ENCODE measurements around the gene KIF5C.
"Not testable (repeated sequence)": the region's sequence is repeated elsewhere in the genome, so short reads cannot be mapped to it uniquely, and the experiment has no call there.

The KIF5C gene

DNA sequence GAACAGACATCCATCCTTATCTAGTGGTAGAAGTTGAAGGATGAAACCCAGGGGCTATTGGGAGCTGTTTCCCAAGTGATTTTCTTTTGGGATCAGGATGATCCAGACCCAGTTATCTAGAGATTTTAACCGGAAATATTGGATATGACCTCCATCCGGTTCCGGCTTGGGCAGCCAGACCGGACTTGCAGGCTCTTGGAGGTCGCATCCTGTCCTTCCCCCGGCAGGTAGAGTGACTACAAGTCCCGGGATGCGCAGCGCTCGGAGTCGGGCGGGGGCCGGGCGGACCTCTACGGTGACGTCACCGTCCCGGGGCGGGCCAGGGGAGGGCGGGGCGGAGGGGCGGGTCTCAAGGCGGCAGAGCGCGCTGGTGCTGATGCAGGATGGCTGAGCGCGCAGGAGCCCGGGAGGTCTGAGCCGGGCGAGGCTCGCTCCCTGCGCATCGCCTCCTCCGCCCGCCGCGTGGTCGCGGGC lies at the start of gene KIF5C:
TSS of gene KIF5C (plus strand) at position 360 of the 474 bp plus-strand sequence. CDS start 391 bp downstream, outside the sequence.
- Mint-ChIP-seq H3K4me1 (peaks cover 12 to 19% of the 10 kb centered on the region in 2 donors), H3K36me3 (peaks cover 0 to under 1% of the 10 kb centered on the region in 2 donors), H3K9me3 (peaks cover under 1 to 2% of the 10 kb centered on the region in 2 donors), H3K27ac (peak within 1 kb of the TSS; percentile 56), H3K27me3 (peaks cover 41 to 43% of the 10 kb centered on the region in 2 donors), H3K4me3 (peak within 1 kb of the TSS; percentile 84)
- DNase-seq (peak; percentile 77), ATAC-seq (replicated peaks) (peak; percentile 91 to 95)

DNA sequence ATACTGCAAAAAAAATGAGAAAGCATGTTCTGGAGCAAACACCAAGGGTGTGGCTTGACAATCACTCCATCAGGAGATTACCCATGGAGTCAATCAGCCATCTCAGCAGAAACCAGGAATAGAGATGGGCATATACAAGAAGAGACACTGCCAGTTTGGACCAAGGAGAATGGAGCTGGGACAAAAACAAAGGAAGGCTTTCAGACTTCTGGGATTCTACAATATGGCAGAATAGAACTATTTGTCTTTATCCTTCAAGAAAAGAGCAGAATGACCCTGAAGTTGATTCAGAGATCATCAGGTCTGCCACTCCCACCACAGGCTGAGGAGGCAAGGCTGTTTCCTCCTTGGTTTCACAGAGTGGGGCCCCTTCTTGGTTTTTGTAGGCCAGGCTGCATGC lies 48.2 kb upstream of the KIF5C start:
- Mint-ChIP-seq H3K27me3 (peaks cover 15 to 24% of the 10 kb centered on the region in 2 donors), H3K36me3 (no peaks in the 10 kb centered on the region), H3K27ac (no peak overlapping the region), H3K4me3 (no peak overlapping the region), H3K9me3 (peaks cover 2 to 5% of the 10 kb centered on the region in 2 donors), H3K4me1 (no peaks in the 10 kb centered on the region)
- DNase-seq (no peak), ATAC-seq (replicated peaks) (no peak)

DNA sequence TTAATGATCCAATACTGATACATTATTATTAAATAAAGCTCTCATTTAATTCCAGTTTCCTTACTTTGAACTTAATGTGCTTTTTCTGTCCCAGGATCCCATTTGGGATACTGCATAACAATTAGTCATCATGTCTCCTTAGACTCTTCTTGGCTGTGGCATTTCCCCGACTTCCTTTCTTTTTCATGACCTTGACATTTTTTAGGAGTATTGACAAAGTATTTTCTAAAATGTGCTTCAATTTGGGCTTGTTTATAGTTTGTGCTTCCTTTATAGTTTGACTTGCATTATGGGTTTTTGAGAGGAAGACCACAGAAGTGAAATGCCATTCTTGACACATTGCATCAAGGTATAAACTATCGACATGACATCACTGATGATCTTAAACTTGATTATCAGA lies 46.1 kb upstream of the KIF5C start:
- H3K9me3 Mint-ChIP-seq: peaks cover 2 to 5% of the 10 kb centered on the region in 2 donors
- H3K27ac Mint-ChIP-seq: no peak overlapping the region
- H3K36me3 Mint-ChIP-seq: no peaks in the 10 kb centered on the region
- DNase-seq: no peak
- no peaks in the 10 kb centered on the region for H3K4me1 Mint-ChIP-seq
- no peak for ATAC-seq (replicated peaks)
- H3K4me3 Mint-ChIP-seq: no peak overlapping the region
- peaks cover 16 to 30% of the 10 kb centered on the region in 2 donors for H3K27me3 Mint-ChIP-seq

DNA sequence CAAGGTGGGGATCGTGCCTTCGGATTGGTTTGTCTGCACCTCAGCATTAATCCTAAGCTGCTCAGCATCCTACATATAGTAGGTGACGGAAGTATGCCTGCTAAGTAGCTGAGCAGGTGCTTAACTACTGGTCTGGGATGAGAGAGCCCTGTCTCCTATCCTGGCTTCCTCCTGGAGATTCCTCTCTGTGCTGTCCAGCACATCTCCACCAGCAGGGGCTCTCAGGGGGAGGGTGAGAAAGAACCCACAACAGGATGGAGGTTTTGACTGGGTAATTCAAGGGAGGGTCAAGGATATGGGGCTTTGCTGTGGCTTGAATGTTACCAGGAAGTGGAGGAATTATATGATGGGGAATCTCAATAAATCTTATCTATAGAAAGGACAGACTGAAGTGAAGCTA lies 45.4 kb upstream of the KIF5C start:
- ATAC-seq (replicated peaks) (no peak), DNase-seq (no peak)
- Mint-ChIP-seq H3K4me3 (no peak overlapping the region), H3K4me1 (no peaks in the 10 kb centered on the region), H3K27ac (no peak overlapping the region), H3K27me3 (peaks cover 14 to 34% of the 10 kb centered on the region in 2 donors), H3K9me3 (peaks cover 2 to 5% of the 10 kb centered on the region in 2 donors), H3K36me3 (no peaks in the 10 kb centered on the region)

DNA sequence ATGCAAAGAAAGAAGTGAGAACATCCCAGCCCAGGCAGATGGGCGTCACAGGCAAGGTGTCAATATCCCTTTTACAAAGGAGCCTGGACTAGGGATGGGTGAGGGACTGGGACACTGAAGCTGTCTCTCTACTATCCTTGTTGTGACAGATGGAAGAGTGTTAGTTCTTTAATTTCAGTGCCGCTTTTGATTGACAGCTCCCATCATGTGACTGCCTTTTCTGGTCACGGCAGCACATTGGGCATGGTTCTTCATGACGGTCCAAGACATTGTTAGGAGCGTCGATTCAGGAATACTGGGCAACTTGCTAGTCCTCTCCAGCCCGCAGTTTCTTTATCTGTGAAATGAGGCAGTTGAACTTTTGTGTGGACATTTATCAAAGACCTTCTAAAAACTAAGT lies 42.4 kb upstream of the KIF5C start:
- ATAC-seq (replicated peaks): no peak
- Mint-ChIP-seq H3K27me3 (peaks cover 13 to 27% of the 10 kb centered on the region in 2 donors), H3K36me3 (no peaks in the 10 kb centered on the region), H3K9me3 (peaks cover 0 to 1% of the 10 kb centered on the region in 2 donors), H3K27ac (no peak overlapping the region), H3K4me3 (no peak overlapping the region), H3K4me1 (no peaks in the 10 kb centered on the region)
- DNase-seq: no peak

DNA sequence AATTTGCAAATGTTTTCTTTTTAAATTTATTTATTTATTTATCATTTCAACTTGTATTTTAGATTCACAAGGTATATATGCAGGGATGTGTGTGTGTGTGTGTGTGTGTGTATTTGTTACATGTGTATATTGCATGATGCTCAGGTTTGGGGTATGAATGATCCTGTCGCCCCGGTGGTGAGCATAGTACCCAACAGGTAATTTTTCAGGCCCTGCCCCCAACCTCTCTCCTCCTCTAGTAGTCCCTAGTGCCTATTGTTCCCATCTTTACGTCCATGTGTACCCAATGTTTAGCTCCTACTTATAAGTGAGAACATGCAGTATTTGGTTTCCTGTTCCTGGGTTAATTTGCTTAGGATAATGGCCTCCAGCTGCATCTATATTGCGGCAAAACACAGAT lies 33.0 kb upstream of the KIF5C start:
- no peaks in the 10 kb centered on the region for H3K36me3 Mint-ChIP-seq
- ATAC-seq (replicated peaks): no peak
- no peaks in the 10 kb centered on the region for H3K4me1 Mint-ChIP-seq
- H3K4me3 Mint-ChIP-seq: no peak overlapping the region
- peaks cover 8 to 10% of the 10 kb centered on the region in 2 donors for H3K9me3 Mint-ChIP-seq
- no peak for DNase-seq
- H3K27ac Mint-ChIP-seq: no peak overlapping the region
- H3K27me3 Mint-ChIP-seq: peaks cover 4 to 6% of the 10 kb centered on the region in 2 donors

DNA sequence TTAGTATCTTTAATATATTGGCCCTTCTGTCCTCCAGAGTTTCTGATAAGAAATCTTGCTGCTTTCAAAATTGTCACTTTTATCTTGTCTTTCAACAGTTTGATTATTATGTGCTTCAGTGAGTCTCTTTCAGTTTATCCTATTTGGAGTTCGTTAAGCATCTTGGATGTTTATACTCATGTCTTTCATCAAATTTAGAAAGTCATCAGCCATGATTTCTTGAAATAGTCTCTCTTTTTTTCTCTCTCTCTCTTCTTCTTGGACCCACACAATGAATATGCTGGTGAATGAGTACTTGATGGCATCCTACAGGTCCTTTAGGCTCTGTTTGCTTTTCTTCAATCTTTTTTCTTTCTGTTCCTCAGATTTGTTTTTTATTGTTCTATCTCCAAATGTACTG lies 26.9 kb upstream of the KIF5C start:
- ATAC-seq (replicated peaks) (no peak), DNase-seq (no peak)
- H3K27me3 Mint-ChIP-seq: peaks cover 24 to 39% of the 10 kb centered on the region in 2 donors
- H3K27ac Mint-ChIP-seq: no peak overlapping the region
- peaks cover 6 to 14% of the 10 kb centered on the region in 2 donors for H3K9me3 Mint-ChIP-seq
- H3K4me1 Mint-ChIP-seq: no peaks in the 10 kb centered on the region
- H3K36me3 Mint-ChIP-seq: peaks cover 6 to 7% of the 10 kb centered on the region in 2 donors
- no peak overlapping the region for H3K4me3 Mint-ChIP-seq

DNA sequence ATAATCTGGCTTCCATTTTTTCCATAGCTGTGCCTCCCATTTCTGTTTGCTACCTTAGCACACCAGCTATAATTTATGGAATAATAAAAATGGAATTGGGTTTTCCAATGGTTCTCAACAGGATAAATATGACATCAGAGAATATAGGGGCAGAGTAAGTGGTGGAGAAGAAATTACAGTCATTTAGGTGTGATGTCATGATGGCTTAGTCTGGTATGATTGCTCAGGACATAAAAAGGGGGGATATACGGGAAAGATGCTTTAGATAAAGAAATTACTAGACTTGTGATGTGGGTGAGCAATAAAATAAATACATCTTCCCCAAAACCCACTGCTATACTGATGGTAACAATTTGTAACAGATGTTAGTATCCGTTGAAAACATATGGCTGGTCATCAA lies 21.6 kb upstream of the KIF5C start:
- Mint-ChIP-seq H3K4me1 (no peaks in the 10 kb centered on the region), H3K36me3 (peaks cover under 1 to 3% of the 10 kb centered on the region in 2 donors), H3K27me3 (peaks cover 41 to 56% of the 10 kb centered on the region in 2 donors), H3K4me3 (no peak overlapping the region), H3K27ac (no peak overlapping the region), H3K9me3 (peaks cover under 1 to 6% of the 10 kb centered on the region in 2 donors)
- ATAC-seq (replicated peaks) (no peak), DNase-seq (no peak)

DNA sequence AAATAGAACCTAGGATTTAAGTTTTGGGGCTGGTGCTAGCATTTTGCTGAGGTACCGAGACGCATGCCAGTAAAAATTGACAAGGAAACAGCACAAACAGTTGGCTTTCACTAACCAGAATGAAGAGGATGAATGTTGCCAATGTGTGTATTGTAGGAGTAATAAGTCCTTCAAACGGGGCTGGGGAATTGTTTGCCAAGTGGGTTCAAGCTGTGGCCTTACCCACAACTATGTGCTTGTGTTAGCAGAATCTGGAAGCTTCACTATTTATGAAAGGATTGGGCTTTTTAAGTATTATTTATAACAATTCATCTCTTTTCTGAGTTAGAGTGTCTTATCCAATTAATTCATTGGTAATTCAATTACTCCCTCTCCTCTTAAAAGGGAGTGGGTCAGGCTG lies 15.0 kb upstream of the KIF5C start:
- H3K4me3 Mint-ChIP-seq: no peak overlapping the region

DNA sequence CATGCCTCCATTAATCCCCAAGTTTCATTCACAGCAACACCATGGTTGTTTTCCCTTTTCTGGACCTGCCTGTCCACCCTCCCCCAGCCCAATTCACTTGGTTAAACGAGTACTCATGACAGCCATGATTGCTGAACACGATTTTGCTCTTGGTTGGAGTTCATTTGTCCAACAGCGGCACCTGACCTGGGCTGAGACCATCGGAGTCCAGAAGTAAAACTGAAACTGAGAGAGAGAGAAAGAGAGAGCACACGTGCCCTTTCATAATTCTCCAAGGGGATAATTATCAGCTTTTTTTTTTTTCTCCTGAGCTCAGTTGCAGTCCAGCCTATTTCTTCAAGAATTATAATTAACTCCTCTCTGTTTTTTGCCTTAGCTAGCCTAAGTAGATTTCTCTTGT lies 13.7 kb upstream of the KIF5C start:
- H3K27ac Mint-ChIP-seq: no peak overlapping the region
- no peaks in the 10 kb centered on the region for H3K4me1 Mint-ChIP-seq
- no peaks in the 10 kb centered on the region for H3K36me3 Mint-ChIP-seq
- H3K9me3 Mint-ChIP-seq: no peaks in the 10 kb centered on the region
- H3K4me3 Mint-ChIP-seq: no peak overlapping the region
- DNase-seq (no peak), ATAC-seq (replicated peaks) (no peak)
- H3K27me3 Mint-ChIP-seq: peaks cover 46 to 58% of the 10 kb centered on the region in 2 donors

More for the DNA sequence above, 15.0 kb upstream of the KIF5C start:
- Mint-ChIP-seq H3K9me3 (no peaks in the 10 kb centered on the region), H3K27ac (no peak overlapping the region), H3K27me3 (peaks cover 42 to 54% of the 10 kb centered on the region in 2 donors), H3K4me1 (no peaks in the 10 kb centered on the region), H3K36me3 (no peaks in the 10 kb centered on the region)
- no peak for ATAC-seq (replicated peaks)
- no peak for DNase-seq

DNA sequence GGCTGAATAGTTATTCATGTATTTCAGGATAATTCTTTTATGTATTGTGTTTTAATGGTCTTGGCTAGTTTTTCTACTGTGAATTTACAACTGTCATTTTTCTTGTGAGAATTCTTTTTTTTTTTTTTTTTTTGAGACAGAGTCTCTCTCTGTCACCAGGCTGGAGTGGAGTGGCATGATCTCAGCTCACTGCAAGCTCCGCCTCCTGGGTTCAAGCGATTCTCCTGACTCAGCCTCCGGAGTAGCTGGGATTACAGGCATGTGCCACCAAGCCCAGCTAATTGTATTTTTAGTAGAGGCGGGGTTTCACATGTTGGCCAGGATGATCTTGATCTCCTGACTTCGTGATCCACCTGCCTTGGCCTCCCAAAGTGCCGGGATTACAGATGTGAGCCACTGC lies 12.5 kb upstream of the KIF5C start:
- not testable (repeated sequence) for H3K4me1 Mint-ChIP-seq; DNase-seq; H3K36me3 Mint-ChIP-seq; H3K27ac Mint-ChIP-seq; H3K4me3 Mint-ChIP-seq; ATAC-seq (replicated peaks); H3K9me3 Mint-ChIP-seq
- peaks cover 47 to 54% of the 10 kb centered on the region in 2 donors for H3K27me3 Mint-ChIP-seq

DNA sequence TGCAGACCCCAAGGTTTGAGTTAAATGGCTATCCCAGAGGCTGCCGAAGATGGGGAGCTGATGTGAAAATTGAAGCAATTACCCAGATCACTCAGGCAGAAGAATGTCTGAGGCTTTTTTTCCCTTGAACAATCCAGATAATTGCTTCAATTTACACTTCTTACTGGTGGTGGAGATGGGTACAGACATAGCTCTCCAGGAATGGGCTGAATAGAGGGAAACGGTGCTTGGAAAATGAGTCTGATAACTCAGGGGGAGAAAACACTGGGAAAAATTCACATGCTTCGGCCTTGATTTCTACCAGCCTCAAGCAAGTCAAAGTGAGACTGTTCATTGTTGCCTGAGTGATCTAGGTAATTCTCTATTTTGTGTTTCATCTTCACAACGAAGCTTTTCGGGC lies 9.5 kb upstream of the KIF5C start:
- Mint-ChIP-seq H3K4me3 (no peak overlapping the region), H3K9me3 (peaks cover 1 to 5% of the 10 kb centered on the region in 2 donors), H3K36me3 (no peaks in the 10 kb centered on the region), H3K4me1 (peaks cover 5 to 6% of the 10 kb centered on the region in 2 donors), H3K27me3 (peaks cover 53 to 60% of the 10 kb centered on the region in 2 donors), H3K27ac (no peak overlapping the region)
- no peak for DNase-seq
- no peak for ATAC-seq (replicated peaks)

DNA sequence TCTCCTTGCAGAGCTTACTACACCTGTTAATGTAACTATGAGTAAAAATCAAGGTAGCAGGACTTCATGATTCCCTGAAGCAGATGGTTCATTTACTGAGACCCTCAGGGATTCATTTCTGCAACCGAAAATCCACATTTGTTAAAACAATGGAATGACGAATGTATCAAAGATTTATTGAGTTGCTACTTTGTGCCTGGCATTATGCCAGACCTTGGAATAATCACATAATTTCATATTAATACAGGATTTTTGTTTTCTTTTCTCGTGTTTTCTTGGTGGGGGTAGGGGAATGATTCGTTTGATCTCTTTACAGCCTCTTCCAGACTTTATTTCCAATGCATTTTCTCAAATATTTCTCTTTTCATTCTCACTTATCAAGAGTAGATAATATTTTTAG lies 8.9 kb upstream of the KIF5C start:
- peaks cover 50 to 56% of the 10 kb centered on the region in 2 donors for H3K27me3 Mint-ChIP-seq
- no peak for DNase-seq
- H3K36me3 Mint-ChIP-seq: no peaks in the 10 kb centered on the region
- H3K4me1 Mint-ChIP-seq: peaks cover 5 to 7% of the 10 kb centered on the region in 2 donors
- peaks cover 1 to 5% of the 10 kb centered on the region in 2 donors for H3K9me3 Mint-ChIP-seq
- ATAC-seq (replicated peaks): no peak
- H3K27ac Mint-ChIP-seq: no peak overlapping the region
- H3K4me3 Mint-ChIP-seq: no peak overlapping the region

DNA sequence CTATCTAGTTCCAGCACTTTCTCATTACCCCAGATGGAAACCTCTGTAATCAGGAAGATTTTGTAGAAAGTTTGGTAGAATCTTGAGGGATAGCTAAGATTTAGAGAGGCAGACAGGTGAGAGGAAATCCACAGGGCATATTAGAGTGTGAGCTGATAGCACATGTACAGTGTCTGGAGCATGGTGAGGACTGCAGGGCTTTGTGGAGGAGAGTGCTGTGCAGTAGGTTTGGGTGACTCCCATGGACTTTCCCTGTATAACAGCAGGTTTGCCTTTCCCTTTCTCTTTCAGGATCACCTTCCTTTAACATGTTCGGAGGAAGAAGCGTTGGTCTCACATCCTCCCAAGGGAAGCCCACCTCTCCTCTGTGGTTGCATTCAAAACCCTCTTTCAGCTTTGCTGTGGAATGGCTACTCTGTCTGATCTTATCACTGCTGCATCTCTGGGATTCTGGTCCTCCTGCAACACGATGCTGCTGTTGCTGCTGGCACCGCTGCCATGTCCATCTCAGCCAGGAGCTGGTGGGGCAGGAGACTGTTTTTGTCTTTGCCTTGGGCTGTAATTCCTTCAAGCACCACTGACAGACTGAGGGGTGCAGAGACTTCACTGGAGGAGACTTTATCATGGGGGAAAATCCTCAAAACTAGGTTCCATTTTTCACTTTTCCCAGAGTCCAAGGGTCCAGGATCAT lies 7.8 kb upstream of the KIF5C start:
- Mint-ChIP-seq H3K9me3 (peaks cover 1 to 5% of the 10 kb centered on the region in 2 donors), H3K27ac (no peak overlapping the region), H3K4me3 (no peak overlapping the region), H3K4me1 (peaks cover 5 to 7% of the 10 kb centered on the region in 2 donors), H3K27me3 (peaks cover 48% of the 10 kb centered on the region in 2 donors), H3K36me3 (no peaks in the 10 kb centered on the region)
- DNase-seq (no peak), ATAC-seq (replicated peaks) (no peak)

DNA sequence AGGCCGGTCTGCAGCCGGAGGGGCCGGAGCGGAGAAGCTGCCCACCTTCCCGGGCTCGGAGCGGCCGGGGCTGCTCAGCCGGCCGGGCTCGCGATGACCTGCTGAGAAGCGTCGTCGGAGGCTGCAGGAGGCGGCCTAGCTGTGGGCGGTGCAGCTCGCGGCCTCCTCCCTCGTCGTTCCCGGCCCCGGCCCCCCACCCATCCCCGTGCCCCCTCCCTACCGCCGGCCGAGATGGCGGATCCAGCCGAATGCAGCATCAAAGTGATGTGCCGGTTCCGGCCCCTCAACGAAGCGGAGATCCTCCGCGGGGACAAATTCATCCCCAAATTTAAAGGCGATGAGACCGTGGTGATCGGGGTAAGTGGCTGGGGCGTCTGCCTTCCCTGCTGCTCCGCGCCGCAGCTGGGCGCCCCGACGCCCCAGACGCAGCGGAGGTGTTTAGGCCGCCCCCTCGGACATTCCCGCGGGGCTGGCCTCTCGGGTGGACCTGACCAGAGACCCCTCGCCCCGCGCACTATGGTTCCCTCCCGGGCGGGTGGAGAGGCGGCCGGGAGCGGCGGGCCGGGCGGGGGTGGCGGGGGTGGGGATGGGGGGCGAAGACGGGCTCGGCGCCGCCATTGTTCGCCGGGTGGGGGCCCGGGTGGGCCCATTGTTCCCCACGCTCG lies 492 bp downstream of the KIF5C start:
- Mint-ChIP-seq H3K36me3 (peaks cover 0 to 2% of the 10 kb centered on the region in 2 donors), H3K4me3 (peak overlapping the region; percentile 84), H3K27me3 (peaks cover 37 to 38% of the 10 kb centered on the region in 2 donors), H3K27ac (peak overlapping the region; percentile 56), H3K9me3 (no peaks in the 10 kb centered on the region), H3K4me1 (peaks cover 10 to 13% of the 10 kb centered on the region in 2 donors)
- ATAC-seq (replicated peaks): peak; percentile 31 to 34
- no peak for DNase-seq
